ENCODE data around the gene ZBTB32. TPM values are rescaled to one million over a fixed set of nuclear protein-coding genes. Genes with fewer than 3 reads are reported as not detected.
A peak's percentile ranks its signal among the peaks of the same experiment; 100 is the strongest.

Gene ZBTB32
- polyA plus RNA-seq, 1 of the 3 experiments (the other 2 are of a cell fraction) = not detected

DNA sequence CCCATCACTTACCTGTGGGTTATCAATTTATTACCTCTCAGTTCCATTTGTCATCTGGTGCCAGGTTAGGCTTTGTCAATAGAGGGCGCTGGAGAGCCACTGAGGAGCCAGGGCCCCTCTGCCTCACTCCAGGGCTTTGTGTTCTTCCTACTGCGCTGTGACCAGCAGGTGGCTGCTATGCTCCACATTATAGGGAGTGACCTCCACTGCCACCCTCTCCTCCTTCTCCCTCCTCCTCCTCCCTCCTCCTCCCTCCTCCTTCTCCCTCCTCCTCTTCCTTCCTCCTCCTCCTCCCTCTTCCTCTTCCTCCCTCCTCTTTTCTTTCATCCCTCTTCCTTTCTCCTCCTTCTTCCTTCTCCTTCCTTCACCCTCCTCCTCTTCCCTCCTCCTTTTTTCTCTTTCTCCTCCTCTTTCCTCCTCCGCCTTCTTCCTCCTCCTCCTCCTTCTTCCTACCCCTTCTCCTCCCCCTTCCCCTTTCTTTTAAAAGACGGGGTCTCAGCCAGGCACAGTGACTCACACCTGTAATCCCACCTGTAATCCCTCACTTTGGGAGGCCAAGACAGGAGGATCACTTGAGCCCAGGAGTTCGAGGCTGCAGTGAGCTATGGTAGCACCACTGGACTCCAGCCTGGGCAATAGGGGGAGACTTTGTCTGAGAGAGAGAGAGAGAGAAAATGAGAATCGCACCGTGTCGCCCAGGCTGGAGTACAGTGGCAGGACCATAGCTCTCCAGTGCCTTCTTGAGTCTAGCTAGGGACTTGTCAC lies 10.3 kb upstream of the ZBTB32 start (continued):
- TF ChIP-seq, protein P1, sequence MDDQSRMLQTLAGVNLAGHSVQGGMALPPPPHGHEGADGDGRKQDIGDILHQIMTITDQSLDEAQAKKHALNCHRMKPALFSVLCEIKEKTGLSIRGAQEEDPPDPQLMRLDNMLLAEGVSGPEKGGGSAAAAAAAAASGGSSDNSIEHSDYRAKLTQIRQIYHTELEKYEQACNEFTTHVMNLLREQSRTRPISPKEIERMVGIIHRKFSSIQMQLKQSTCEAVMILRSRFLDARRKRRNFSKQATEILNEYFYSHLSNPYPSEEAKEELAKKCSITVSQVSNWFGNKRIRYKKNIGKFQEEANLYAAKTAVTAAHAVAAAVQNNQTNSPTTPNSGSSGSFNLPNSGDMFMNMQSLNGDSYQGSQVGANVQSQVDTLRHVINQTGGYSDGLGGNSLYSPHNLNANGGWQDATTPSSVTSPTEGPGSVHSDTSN (IDR thresholded peaks at IDR 0.05) = peak; percentile 18; the same call in 1 of the 2 replicates

DNA sequence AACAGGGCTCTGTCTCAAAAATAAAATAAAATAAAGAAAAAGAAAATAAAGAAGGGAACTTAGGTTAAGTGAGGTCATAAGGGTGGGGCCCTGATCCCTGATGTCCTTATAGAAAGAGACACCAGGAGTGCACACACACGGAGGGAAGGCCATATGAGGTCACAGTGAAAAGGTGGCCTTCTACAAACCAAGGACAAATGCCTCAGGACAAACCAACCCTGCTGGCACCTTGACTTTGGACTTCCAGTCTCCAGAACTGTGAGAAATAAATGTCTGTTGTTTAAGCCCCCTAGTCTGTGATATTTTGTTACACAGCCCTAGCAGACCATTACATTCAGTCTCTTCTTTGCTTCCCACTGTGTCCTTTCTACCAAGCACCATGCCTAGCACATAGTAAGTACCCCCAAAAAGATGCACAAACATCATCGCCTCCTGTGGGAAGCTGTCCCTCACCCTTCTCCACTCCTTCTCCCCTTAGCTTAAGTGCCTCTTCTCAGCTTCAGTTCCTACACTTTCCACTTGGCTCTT lies 8.4 kb upstream of the ZBTB32 start:
- Histone ChIP-seq H3K4me2 (no peak overlapping the region), H3F3A (replicated peaks; ENCODE audit: insufficient read depth) (no peaks in the 10 kb centered on the region), H2AFZ (ENCODE audit: low read depth) (no peak overlapping the region), H3K4me3 (ENCODE audit: low read depth in 2 of 2, low read length in 1 of 2) (no peak overlapping the region), H3K9me2 (no peaks in the 10 kb centered on the region), H3K36me3 (replicated peaks in 1 of 2; ENCODE audit: control insufficient read depth in 1 of 2, insufficient read depth in 2 of 2, low read length in 1 of 2) (no peaks in the 10 kb centered on the region), H3K27ac (ENCODE audit: low read depth in 2 of 2, low read length in 1 of 2) (no peak overlapping the region), H3K9me3 (no peaks in the 10 kb centered on the region), H4K20me1 (ENCODE audit: insufficient read depth) (no peaks in the 10 kb centered on the region), H3K4me1 (ENCODE audit: control insufficient read depth in 1 of 2, insufficient read depth in 2 of 2, low read depth in 1 of 2, low read length in 1 of 2) (no peaks in the 10 kb centered on the region), H3K79me2 (ENCODE audit: insufficient read depth) (no peaks in the 10 kb centered on the region), H3K27me3 (ENCODE audit: insufficient read depth) (peaks cover 7% of the 10 kb centered on the region; the same call in 1 of the 2 replicates), H3K9ac (no peak overlapping the region)
- DNase-seq = no peak
- CTCF ChIA-PET = interaction anchor here (0.6 to 2.2 kb wide), 4 partner anchors 13 to 124 kb away, joined by 3 to 8 read pairs (median 4); no protein-coding TSS in a partner anchor
- 59% methylated on average over 2 of the region's 2 CpGs for WGBS (ENCODE audit: low lambda C conversion rate)
- POLR2A ChIA-PET = no interaction called here
- no peak for TF ChIP-seq NRF1 (IDR thresholded peaks at IDR 0.05; ENCODE audit: low read depth, low read length)
- TF ChIP-seq MEF2A (IDR thresholded peaks at IDR 0.05; ENCODE audit: borderline replicate concordance, low read depth) = no peak
- no peak for TF ChIP-seq RCOR1 (IDR thresholded peaks at IDR 0.05; ENCODE audit: low read length)
- TF ChIP-seq TEAD4 (IDR thresholded peaks at IDR 0.05; ENCODE audit: borderline replicate concordance, insufficient read depth) = no peak
- no peak for TF ChIP-seq FOSL2 (IDR thresholded peaks at IDR 0.05; ENCODE audit: borderline replicate concordance, low read depth)
- no peak for TF ChIP-seq POLR2AphosphoS5 (IDR thresholded peaks at IDR 0.05; ENCODE audit: low read depth, low read length)
- no peak for TF ChIP-seq ELF1 (IDR thresholded peaks at IDR 0.05)

DNA sequence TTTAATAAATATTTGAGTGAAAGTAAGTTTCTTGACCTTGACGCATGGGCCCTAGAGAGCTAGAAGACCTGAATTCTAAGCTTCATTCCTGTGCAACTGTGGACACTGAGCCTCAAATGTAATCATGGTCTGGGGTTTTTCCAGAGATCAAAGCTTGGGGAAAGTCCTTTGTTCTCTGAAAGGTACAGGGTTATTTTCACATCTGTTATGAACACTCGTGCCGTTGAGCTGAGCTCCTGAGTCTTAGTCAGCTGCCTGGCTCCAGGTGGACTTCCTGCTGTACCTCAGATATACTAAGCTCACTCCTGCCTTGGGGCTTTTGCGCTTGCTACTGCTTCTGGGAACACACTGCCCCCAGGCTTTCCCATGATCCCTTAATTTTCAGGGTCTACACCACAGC lies 7.5 kb upstream of the ZBTB32 start:
- Histone ChIP-seq H3K27ac (ENCODE audit: low read depth in 2 of 2, low read length in 1 of 2) (no peak overlapping the region), H3F3A (replicated peaks; ENCODE audit: insufficient read depth) (no peaks in the 10 kb centered on the region), H3K4me3 (ENCODE audit: low read depth in 2 of 2, low read length in 1 of 2) (no peak overlapping the region), H2AFZ (ENCODE audit: low read depth) (no peak overlapping the region), H3K9me2 (no peaks in the 10 kb centered on the region), H3K79me2 (ENCODE audit: insufficient read depth) (no peaks in the 10 kb centered on the region), H3K9me3 (no peaks in the 10 kb centered on the region), H3K4me1 (ENCODE audit: control insufficient read depth in 1 of 2, insufficient read depth in 2 of 2, low read depth in 1 of 2, low read length in 1 of 2) (no peaks in the 10 kb centered on the region), H3K27me3 (ENCODE audit: insufficient read depth) (peaks cover 7% of the 10 kb centered on the region; the same call in 1 of the 2 replicates), H3K36me3 (replicated peaks in 1 of 2; ENCODE audit: control insufficient read depth in 1 of 2, insufficient read depth in 2 of 2, low read length in 1 of 2) (no peaks in the 10 kb centered on the region), H3K4me2 (no peak overlapping the region), H4K20me1 (ENCODE audit: insufficient read depth) (no peaks in the 10 kb centered on the region), H3K9ac (no peak overlapping the region)
- 44% methylated on average over 4 of the region's 4 CpGs for WGBS (ENCODE audit: low lambda C conversion rate)
- TF ChIP-seq, protein P1 (IDR thresholded peaks at IDR 0.05) = no peak
- TF ChIP-seq NRF1 (IDR thresholded peaks at IDR 0.05; ENCODE audit: low read depth, low read length) (no peak), MEF2A (IDR thresholded peaks at IDR 0.05; ENCODE audit: borderline replicate concordance, low read depth) (no peak), NFIC (IDR thresholded peaks at IDR 0.05; ENCODE audit: borderline replicate concordance) (no peak), YY1 (IDR thresholded peaks at IDR 0.05; ENCODE audit: low read depth) (no peak), TEAD4 (IDR thresholded peaks at IDR 0.05; ENCODE audit: borderline replicate concordance, insufficient read depth) (no peak), POLR2AphosphoS5 (IDR thresholded peaks at IDR 0.05; ENCODE audit: low read depth, low read length) (no peak), RFX5 (IDR thresholded peaks at IDR 0.05; ENCODE audit: low read length) (no peak), GABPA (IDR thresholded peaks at IDR 0.05; ENCODE audit: low read depth) (no peak), GATA2 (CRISPR knock-in tag; IDR thresholded peaks at IDR 0.05) (no peak), RAD21 (IDR thresholded peaks at IDR 0.05; ENCODE audit: low read length) (no peak), RXRA (IDR thresholded peaks at IDR 0.05; ENCODE audit: borderline replicate concordance, low read depth) (no peak), RCOR1 (IDR thresholded peaks at IDR 0.05; ENCODE audit: low read length) (no peak), EP300 (IDR thresholded peaks at IDR 0.05; ENCODE audit: borderline replicate concordance in 1 of 2, low read depth in 1 of 2, low read length in 1 of 2) (no peak), MXI1 (IDR thresholded peaks at IDR 0.05; ENCODE audit: low read depth, low read length) (no peak), FOSL2 (IDR thresholded peaks at IDR 0.05; ENCODE audit: borderline replicate concordance, low read depth) (no peak), FOXJ3 (CRISPR knock-in tag; IDR thresholded peaks at IDR 0.05) (no peak)
- TF ChIP-seq, protein P2, sequence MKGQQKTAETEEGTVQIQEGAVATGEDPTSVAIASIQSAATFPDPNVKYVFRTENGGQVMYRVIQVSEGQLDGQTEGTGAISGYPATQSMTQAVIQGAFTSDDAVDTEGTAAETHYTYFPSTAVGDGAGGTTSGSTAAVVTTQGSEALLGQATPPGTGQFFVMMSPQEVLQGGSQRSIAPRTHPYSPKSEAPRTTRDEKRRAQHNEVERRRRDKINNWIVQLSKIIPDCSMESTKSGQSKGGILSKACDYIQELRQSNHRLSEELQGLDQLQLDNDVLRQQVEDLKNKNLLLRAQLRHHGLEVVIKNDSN (IDR thresholded peaks at IDR 0.05; ENCODE audit: borderline replicate concordance, low read depth) = no peak
- TF ChIP-seq, protein P3, sequence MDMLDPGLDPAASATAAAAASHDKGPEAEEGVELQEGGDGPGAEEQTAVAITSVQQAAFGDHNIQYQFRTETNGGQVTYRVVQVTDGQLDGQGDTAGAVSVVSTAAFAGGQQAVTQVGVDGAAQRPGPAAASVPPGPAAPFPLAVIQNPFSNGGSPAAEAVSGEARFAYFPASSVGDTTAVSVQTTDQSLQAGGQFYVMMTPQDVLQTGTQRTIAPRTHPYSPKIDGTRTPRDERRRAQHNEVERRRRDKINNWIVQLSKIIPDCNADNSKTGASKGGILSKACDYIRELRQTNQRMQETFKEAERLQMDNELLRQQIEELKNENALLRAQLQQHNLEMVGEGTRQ (IDR thresholded peaks at IDR 0.05; ENCODE audit: borderline replicate concordance, low read depth, low read length) = no peak
- no peak for DNase-seq
- POLR2A ChIA-PET = no interaction called here
- CTCF ChIA-PET = interaction anchor here (2.2 kb wide), 1 partner anchor 19 kb away, joined by 8 read pairs; no protein-coding TSS in a partner anchor
